GM23338 (cell line): ENCODE data around the gene CFAP299. TPM values are rescaled to one million over a fixed set of nuclear protein-coding genes. Genes with fewer than 3 reads are reported as not detected.

Source experiments
- ATAC-seq: fragments of 200-7000 bp; cut with Tn5 transposase; 3 replicates; pipeline ENCODE4 v1.9.1; 2020
- DNase-seq: peaks from one replicate; pipeline ENCODE4 v3.0.0-alpha.2; 2015; ENCODE audit warnings: low spot score
- H2AFZ ChIP-seq: fragments of 200-600 bp; sonication (generic); 2 replicates; pipeline ENCODE4 v1.8.0; 2016; ENCODE audit warnings: antibody characterized with exemption, mild to moderate bottlenecking, moderate library complexity
- H3F3A ChIP-seq: fragments of 200-600 bp; sonication (generic); replicated peaks from 2 replicates; pipeline ENCODE4 v1.8.0; 2017; ENCODE audit warnings: antibody characterized with exemption, mixed run types, low read depth
- H3K27ac ChIP-seq: fragments of 200-600 bp; sonication (generic); 2 replicates; pipeline ENCODE4 v1.6.1; 2016; ENCODE audit warnings: low read depth
- H3K27me3 ChIP-seq: fragments of 200-600 bp; sonication (generic); 2 replicates; pipeline ENCODE4 v1.8.0; 2016; ENCODE audit warnings: mild to moderate bottlenecking, mixed run types, moderate library complexity; ENCODE audit not compliant: insufficient read depth
- H3K36me3 ChIP-seq: fragments of 200-600 bp; sonication (generic); 2 replicates; pipeline ENCODE4 v1.8.0; 2016; ENCODE audit warnings: mild to moderate bottlenecking; ENCODE audit not compliant: insufficient read depth
- H3K4me1 ChIP-seq: fragments of 200-600 bp; sonication (generic); 2 replicates; pipeline ENCODE4 v1.8.0; 2016; ENCODE audit warnings: mild to moderate bottlenecking, moderate library complexity; ENCODE audit not compliant: insufficient read depth
- H3K4me2 ChIP-seq: fragments of 200-600 bp; sonication (generic); 2 replicates; pipeline ENCODE4 v1.7.1; 2017; ENCODE audit warnings: mixed run types
- H3K4me3 ChIP-seq: fragments of 200-600 bp; sonication (generic); 2 replicates; pipeline ENCODE4 v1.6.1; 2016; ENCODE audit warnings: mixed run types
- H3K79me2 ChIP-seq: fragments of 200-600 bp; sonication (generic); replicated peaks from 2 replicates; pipeline ENCODE4 v1.8.0; 2017; ENCODE audit warnings: mild to moderate bottlenecking; ENCODE audit not compliant: insufficient read depth
- H3K9me2 ChIP-seq: fragments of 200-600 bp; sonication (generic); 2 replicates; pipeline ENCODE4 v1.8.0; 2017; ENCODE audit not compliant: insufficient read depth
- H4K20me1 ChIP-seq: fragments of 200-600 bp; sonication (generic); replicated peaks from 2 replicates; pipeline ENCODE4 v1.8.0; 2017; ENCODE audit warnings: mild to moderate bottlenecking; ENCODE audit not compliant: insufficient read depth
- H3K27ac Mint-ChIP-seq: 2 replicates; pipeline ENCODE4 v1.8.0; 2020; ENCODE audit warnings: inconsistent platforms, mild to moderate bottlenecking, moderate library complexity, mixed read lengths
- H3K27me3 Mint-ChIP-seq: 3 replicates; pipeline ENCODE4 v1.8.0; 2022; ENCODE audit warnings: low read depth, mild to moderate bottlenecking, moderate library complexity, mixed read lengths, inconsistent platforms; ENCODE audit not compliant: insufficient read depth, poor library complexity
- H3K36me3 Mint-ChIP-seq: 3 replicates; pipeline ENCODE4 v1.8.0; 2021; ENCODE audit warnings: low read depth, mild to moderate bottlenecking, inconsistent platforms, moderate library complexity, mixed read lengths
- H3K4me1 Mint-ChIP-seq: 3 replicates; pipeline ENCODE4 v1.8.0; 2020; ENCODE audit warnings: mild to moderate bottlenecking, inconsistent platforms, mixed read lengths
- H3K4me3 Mint-ChIP-seq: 3 replicates; pipeline ENCODE4 v1.8.0; 2021; ENCODE audit warnings: moderate library complexity, mild to moderate bottlenecking, inconsistent platforms, mixed read lengths
- H3K9me3 Mint-ChIP-seq: 3 replicates; pipeline ENCODE4 v1.8.0; 2020; ENCODE audit warnings: moderate library complexity, mild to moderate bottlenecking, inconsistent platforms, mixed read lengths
- CREB1 ChIP-seq: fragments of 250-450 bp; sonication (Bioruptor Pico); IDR thresholded peaks from 2 replicates; pipeline ENCODE4 v1.5.0; 2020; ENCODE audit warnings: low read depth, mild to moderate bottlenecking, moderate library complexity
- CTCF ChIP-seq, 2 experiments: fragments of 200-600 bp in 1 of 2; sonication (generic) in 1 of 2; conservative IDR thresholded peaks; 2 replicates each; pipeline versions ENCODE4 v1.5.1 to v1.6.1; 2016 to 2017; ENCODE audit warnings: antibody characterized with exemption in 2 of 2, low read depth in 2 of 2, mild to moderate bottlenecking in 2 of 2, moderate library complexity in 1 of 2
- ETS1 ChIP-seq: IDR thresholded peaks from 2 replicates; pipeline ENCODE4 v1.6.1; 2016; ENCODE audit warnings: antibody characterized with exemption
- EZH2 ChIP-seq: fragments of 200-600 bp; sonication (generic); IDR thresholded peaks from one replicate; pipeline ENCODE4 v1.8.0; 2017; ENCODE audit warnings: antibody characterized with exemption, mild to moderate bottlenecking, low read depth; ENCODE audit not compliant: unreplicated experiment
- EZH2phosphoT487 ChIP-seq: fragments of 200-600 bp; sonication (generic); IDR thresholded peaks from one replicate; pipeline ENCODE4 v1.8.1; 2018; ENCODE audit warnings: antibody characterized with exemption; ENCODE audit not compliant: unreplicated experiment
- JUNB ChIP-seq: IDR thresholded peaks from one replicate; pipeline ENCODE4 v1.6.1; 2016; ENCODE audit warnings: antibody characterized with exemption; ENCODE audit not compliant: unreplicated experiment
- NANOG ChIP-seq: IDR thresholded peaks from 2 replicates; pipeline ENCODE4 v1.6.1; 2016; ENCODE audit warnings: antibody characterized with exemption, borderline replicate concordance
- POLR2AphosphoS5 ChIP-seq: IDR thresholded peaks from 2 replicates; pipeline ENCODE4 v1.6.1; 2016; ENCODE audit warnings: antibody characterized with exemption, low read depth
- REST ChIP-seq: IDR thresholded peaks from one replicate; pipeline ENCODE4 v1.6.1; 2018; ENCODE audit warnings: antibody characterized with exemption; ENCODE audit not compliant: unreplicated experiment
- STAT1 ChIP-seq: IDR thresholded peaks from one replicate; pipeline ENCODE4 v1.6.1; 2016; ENCODE audit warnings: antibody characterized with exemption; ENCODE audit not compliant: unreplicated experiment
- ZNF114 ChIP-seq: fragments of 250-450 bp; sonication (Bioruptor Pico); IDR thresholded peaks from 2 replicates; pipeline ENCODE4 v1.5.0; 2020; ENCODE audit warnings: mild to moderate bottlenecking, moderate library complexity
- ZNF331 ChIP-seq: fragments of 250-450 bp; sonication (Bioruptor Pico); IDR thresholded peaks from 2 replicates; pipeline ENCODE4 v1.5.0; 2020; ENCODE audit warnings: low read depth, mild to moderate bottlenecking, moderate library complexity
- polyA plus RNA-seq: library from polyadenylated mRNA; unstranded; fragments of >200 nt; fragmentation: Nextera tagmentation; extraction: Ambion mirVana; gene quantifications from 2 replicates; pipeline ENCODE4 v1.2.1, GENCODE V29; 2016
- total RNA-seq: library from RNA; depleted of rRNA; stranded (reverse); fragments of >200 nt; shearing (Covaris generic); gene quantifications from 2 replicates; pipeline ENCODE4 v1.2.3, GENCODE V29; 2014

CFAP299 gene
- total and polyA plus RNA-seq, 2 experiments from 2014 or later = not detected

GRCh38 chr4:80540349-80540748, 204.8 kb downstream of the CFAP299 start:
- H3K36me3 Mint-ChIP-seq = no peaks in the 10 kb centered on the region
- Histone ChIP-seq H3F3A (no peaks in the 10 kb centered on the region), H3K79me2 (no peaks in the 10 kb centered on the region), H2AFZ (no peak overlapping the region; the same call in 1 of the 2 replicates), H3K4me2 (no peak overlapping the region), H3K36me3 (no peaks in the 10 kb centered on the region), H3K9me2 (peaks cover 6% of the 10 kb centered on the region; the same call in 1 of the 2 replicates), H3K4me3 (no peak overlapping the region), H3K27me3 (no peaks in the 10 kb centered on the region), H4K20me1 (no peaks in the 10 kb centered on the region), H3K4me1 (no peaks in the 10 kb centered on the region), H3K27ac (no peak overlapping the region)
- peaks cover 3% of the 10 kb centered on the region for H3K27me3 Mint-ChIP-seq
- no peak overlapping the region for H3K4me3 Mint-ChIP-seq
- no peak for ATAC-seq
- H3K9me3 Mint-ChIP-seq = no peaks in the 10 kb centered on the region
- DNase-seq = no peak
- no peak overlapping the region for H3K27ac Mint-ChIP-seq
- TF ChIP-seq JUNB (no peak), POLR2AphosphoS5 (no peak), EZH2phosphoT487 (no peak), EZH2 (no peak), CTCF (conservative IDR thresholded peaks at IDR 0.05; ENCODE audit: low read depth in 2 of 2) (no peak), ZNF114 (CRISPR knock-in tag) (no peak), STAT1 (no peak)
- peaks cover 28% of the 10 kb centered on the region for H3K4me1 Mint-ChIP-seq

GRCh38 chr4:80540785-80541469, 205.4 kb downstream of the CFAP299 start:
- Mint-ChIP-seq H3K9me3 (no peaks in the 10 kb centered on the region), H3K27me3 (peaks cover 3% of the 10 kb centered on the region)
- TF ChIP-seq STAT1 (no peak), EZH2phosphoT487 (no peak), ZNF331 (CRISPR knock-in tag) (no peak), ZNF114 (CRISPR knock-in tag) (no peak), CTCF (conservative IDR thresholded peaks at IDR 0.05; ENCODE audit: low read depth in 2 of 2) (no peak), ETS1 (no peak), REST (no peak), POLR2AphosphoS5 (no peak), NANOG (no peak), CREB1 (CRISPR knock-in tag) (no peak)

More at GRCh38 chr4:80540785-80541469, 205.4 kb downstream of the CFAP299 start:
- no peaks in the 10 kb centered on the region for H3F3A ChIP-seq
- no peaks in the 10 kb centered on the region for H3K4me1 ChIP-seq
- H3K27ac ChIP-seq = no peak overlapping the region
- H3K79me2 ChIP-seq = no peaks in the 10 kb centered on the region
- H3K36me3 ChIP-seq = no peaks in the 10 kb centered on the region
- H4K20me1 ChIP-seq = no peaks in the 10 kb centered on the region
- H2AFZ ChIP-seq = no peak overlapping the region
- ATAC-seq (no peak), DNase-seq (no peak)
- Mint-ChIP-seq H3K36me3 (no peaks in the 10 kb centered on the region), H3K4me3 (no peak overlapping the region), H3K27ac (no peak overlapping the region), H3K4me1 (peaks cover 28% of the 10 kb centered on the region)
- H3K4me3 ChIP-seq = no peak overlapping the region
- peaks cover 6% of the 10 kb centered on the region; the same call in 1 of the 2 replicates for H3K9me2 ChIP-seq
- no peaks in the 10 kb centered on the region for H3K27me3 ChIP-seq
- H3K4me2 ChIP-seq = no peak overlapping the region
